ENCODE measurements around the gene SULT1A3. TPM values are rescaled to one million over a fixed set of nuclear protein-coding genes. Genes with fewer than 3 reads are reported as not detected.
"Not testable (repeated sequence)": the region's sequence is repeated elsewhere in the genome, so short reads cannot be mapped to it uniquely, and the experiment has no call there.

The SULT1A3 gene
- total RNA-seq, 1 experiment from 2014 or later, result 16.8 TPM

DNA sequence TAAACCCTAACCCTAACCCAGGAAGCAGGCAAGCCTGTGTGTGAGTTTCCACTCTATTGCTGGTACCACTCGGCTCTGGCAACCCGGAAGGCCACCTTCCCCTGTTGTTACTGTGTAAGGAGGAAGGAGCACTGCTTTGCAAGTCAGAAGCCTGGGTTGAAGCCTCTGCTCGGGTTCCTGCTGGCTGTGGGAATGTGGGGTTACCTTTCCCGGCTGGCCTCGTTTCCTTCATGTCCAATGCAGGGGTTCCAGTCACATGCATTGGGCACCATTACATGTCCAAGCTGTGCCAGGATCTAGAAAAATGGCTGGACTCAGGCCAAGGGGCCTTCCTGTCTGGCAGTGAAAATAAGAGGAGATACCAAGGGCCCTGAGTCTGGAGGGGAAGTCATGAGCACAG, 18.0 kb downstream of the SULT1A3 start:
- H3K27me3 ChIP-seq (ENCODE audit: control insufficient read depth, insufficient read depth, low read length); CTCF ChIA-PET; H3K9me3 ChIP-seq (ENCODE audit: control insufficient read depth, insufficient read depth, low read depth, low read length); H3K27ac ChIP-seq (ENCODE audit: low read length); H3K4me1 ChIP-seq (ENCODE audit: control insufficient read depth, insufficient read depth, low read length); in situ Hi-C loops (cut with HindIII; ENCODE audit: low pct_unique_long_range_greater_than_20kb, low sequenced_read_pairs); ATAC-seq; BruUV-seq (replicated peaks); H3K4me3 ChIP-seq (ENCODE audit: low read depth in 2 of 2, low read length in 2 of 2); POLR2A ChIA-PET; H3K36me3 ChIP-seq (ENCODE audit: control insufficient read depth, insufficient read depth, low read length); DNase-seq (ENCODE audit: low read depth, low spot score); intact Hi-C loops (cut with micrococcal nuclease; ENCODE audit: unreplicated experiment): not testable (repeated sequence)

- POLR2A ChIA-PET; H3K4me1 ChIP-seq (ENCODE audit: control insufficient read depth, insufficient read depth, low read length); BruUV-seq (replicated peaks); CTCF ChIA-PET; DNase-seq (ENCODE audit: low read depth, low spot score); ATAC-seq; H3K27ac ChIP-seq (ENCODE audit: low read length); intact Hi-C loops (cut with micrococcal nuclease; ENCODE audit: unreplicated experiment); H3K27me3 ChIP-seq (ENCODE audit: control insufficient read depth, insufficient read depth, low read length); H3K9me3 ChIP-seq (ENCODE audit: control insufficient read depth, insufficient read depth, low read depth, low read length); H3K36me3 ChIP-seq (ENCODE audit: control insufficient read depth, insufficient read depth, low read length); H3K4me3 ChIP-seq (ENCODE audit: low read depth in 2 of 2, low read length in 2 of 2); in situ Hi-C loops (cut with HindIII; ENCODE audit: low pct_unique_long_range_greater_than_20kb, low sequenced_read_pairs): not testable (repeated sequence)
These were observed 49.3 kb downstream of the SULT1A3 start, which contains the start of gene NPIPB13 for GRCh38 chr16:30248379-30248778. TSS of gene NPIPB13 (minus strand) at chr16:30248479. CDS start at chr16:30245573, 2,906 bp downstream.

Other genes starting within 250 kb of the SULT1A3 start
- gene TMEM219, start 237.2 kb upstream of the SULT1A3 start, total RNA-seq (2021; ENCODE audit: unreplicated experiment), result 161 TPM
- 99.4 TPM for gene TAOK2, start 225.4 kb upstream of the SULT1A3 start, total RNA-seq (2021; ENCODE audit: unreplicated experiment)
- gene HIRIP3, start 203.6 kb upstream of the SULT1A3 start, total RNA-seq (2021; ENCODE audit: unreplicated experiment), result 25.3 TPM
- gene INO80E, start 203.0 kb upstream of the SULT1A3 start, total RNA-seq (2021; ENCODE audit: unreplicated experiment), result 104 TPM
- 3.2 TPM for gene DOC2A, start 188.2 kb upstream of the SULT1A3 start, total RNA-seq (2021; ENCODE audit: unreplicated experiment)
- not detected for gene C16orf92, start 176.1 kb upstream of the SULT1A3 start, total RNA-seq (2021; ENCODE audit: unreplicated experiment)
- gene TLCD3B, start 168.0 kb upstream of the SULT1A3 start, total RNA-seq (2021; ENCODE audit: unreplicated experiment), result 3.5 TPM
- gene ALDOA, start 133.5 kb upstream of the SULT1A3 start, total RNA-seq (2021; ENCODE audit: unreplicated experiment), result 2,516 TPM
- 186 TPM for gene PPP4C, start 123.3 kb upstream of the SULT1A3 start, total RNA-seq (2021; ENCODE audit: unreplicated experiment)
- gene TBX6, start 107.3 kb upstream of the SULT1A3 start, total RNA-seq (2021; ENCODE audit: unreplicated experiment), result 0.46 TPM
- 0.69 TPM for gene YPEL3, start 103.0 kb upstream of the SULT1A3 start, total RNA-seq (2021; ENCODE audit: unreplicated experiment)
- gene GDPD3, start 85.7 kb upstream of the SULT1A3 start, total RNA-seq (2021; ENCODE audit: unreplicated experiment), result 2.5 TPM
- 47.1 TPM for gene MAPK3, start 76.0 kb upstream of the SULT1A3 start, total RNA-seq (2021; ENCODE audit: unreplicated experiment)
- gene CORO1A, start 15.7 kb upstream of the SULT1A3 start, total RNA-seq (2021; ENCODE audit: unreplicated experiment), result 3.7 TPM
- gene BOLA2B, start 5.6 kb upstream of the SULT1A3 start, total RNA-seq (2021; ENCODE audit: unreplicated experiment), result 178 TPM
- 18.5 TPM for gene SLX1A, start 5.4 kb upstream of the SULT1A3 start, total RNA-seq (2021; ENCODE audit: unreplicated experiment)
- gene NPIPB13, start 49.2 kb downstream of the SULT1A3 start, total RNA-seq (2021; ENCODE audit: unreplicated experiment), result 19.8 TPM
- gene CD2BP2, start 156.1 kb downstream of the SULT1A3 start, total RNA-seq (2021; ENCODE audit: unreplicated experiment), result 90.7 TPM
- 52.6 TPM for gene TBC1D10B, start 171.2 kb downstream of the SULT1A3 start, total RNA-seq (2021; ENCODE audit: unreplicated experiment)
- gene MYL11, start 175.5 kb downstream of the SULT1A3 start, total RNA-seq (2021; ENCODE audit: unreplicated experiment), result not detected
- 1.7 TPM for gene SEPTIN1, start 183.3 kb downstream of the SULT1A3 start, total RNA-seq (2021; ENCODE audit: unreplicated experiment)
- 16.6 TPM for gene ZNF48, start 196.2 kb downstream of the SULT1A3 start, total RNA-seq (2021; ENCODE audit: unreplicated experiment)
- gene ZNF771, start 208.4 kb downstream of the SULT1A3 start, total RNA-seq (2021; ENCODE audit: unreplicated experiment), result 14.4 TPM
- 120 TPM for gene DCTPP1, start 230.8 kb downstream of the SULT1A3 start, total RNA-seq (2021; ENCODE audit: unreplicated experiment)
- 68.5 TPM for gene SEPHS2, start 246.6 kb downstream of the SULT1A3 start, total RNA-seq (2021; ENCODE audit: unreplicated experiment)